ENCODE measurements around the gene ZXDC. TPM values are rescaled to one million over a fixed set of nuclear protein-coding genes. Genes with fewer than 3 reads are reported as not detected.

ZXDC gene
- total and polyA plus RNA-seq, 2 donors (not counting 3 experiments of a cell fraction or from before 2014, with no cell fraction given), result 15.2 to 22.6 TPM

DNA sequence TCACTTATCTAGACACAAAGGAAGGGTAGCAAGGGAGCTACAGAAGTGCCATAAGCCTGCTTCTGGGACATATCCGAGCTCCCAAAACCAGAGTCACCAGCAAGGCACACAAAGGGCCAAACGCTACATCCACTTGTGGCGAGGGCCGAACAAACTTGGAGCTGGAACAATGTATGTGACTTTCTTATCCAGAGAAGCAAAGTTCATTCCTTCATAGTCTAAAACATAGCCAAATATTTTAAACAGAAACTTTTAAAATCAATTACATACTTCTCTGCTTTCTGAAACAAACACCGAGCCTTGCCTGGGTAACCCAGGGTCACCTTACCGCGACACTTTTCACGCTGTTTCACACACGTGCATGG lies 15.9 kb downstream of the ZXDC start:
- H3K4me2 ChIP-seq (ENCODE audit: insufficient read depth, low read length), result no peak overlapping the region
- no peak overlapping the region for H3K27ac ChIP-seq (ENCODE audit: insufficient read depth, low read depth, low read length)
- POLR2A ChIA-PET, result no interaction called here
- peaks cover 13% of the 10 kb centered on the region for H3K79me2 ChIP-seq (ENCODE audit: control insufficient read depth, insufficient read depth, low read length)
- no peak overlapping the region for H2AFZ ChIP-seq (ENCODE audit: low read depth, low read length)
- BruUV-seq (replicated peaks), result no TSS peak
- TF ChIP-seq FOS (IDR thresholded peaks at IDR 0.05; ENCODE audit: borderline replicate concordance, insufficient read depth, low read length) (no peak), POLR2A (IDR thresholded peaks at IDR 0.05; ENCODE audit: low read depth, low read length) (no peak), POLR2AphosphoS5 (IDR thresholded peaks at IDR 0.05; ENCODE audit: insufficient read depth, low read depth, low read length) (no peak), MYC (IDR thresholded peaks at IDR 0.05; ENCODE audit: low read depth, low read length) (no peak), EZH2 (IDR thresholded peaks at IDR 0.05; ENCODE audit: borderline replicate concordance, low read depth, low read length, severe bottlenecking) (no peak), JUN (IDR thresholded peaks at IDR 0.05; ENCODE audit: borderline replicate concordance, insufficient read depth, insufficient read length, low read depth) (no peak), GATA2 (IDR thresholded peaks at IDR 0.05; ENCODE audit: insufficient read depth, insufficient read length, low read depth, low read length) (no peak)
- TF ChIP-seq, protein P1, sequence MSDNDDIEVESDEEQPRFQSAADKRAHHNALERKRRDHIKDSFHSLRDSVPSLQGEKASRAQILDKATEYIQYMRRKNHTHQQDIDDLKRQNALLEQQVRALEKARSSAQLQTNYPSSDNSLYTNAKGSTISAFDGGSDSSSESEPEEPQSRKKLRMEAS (IDR thresholded peaks at IDR 0.05; ENCODE audit: insufficient read depth, insufficient read length), result no peak
- TF ChIP-seq, protein P2, sequence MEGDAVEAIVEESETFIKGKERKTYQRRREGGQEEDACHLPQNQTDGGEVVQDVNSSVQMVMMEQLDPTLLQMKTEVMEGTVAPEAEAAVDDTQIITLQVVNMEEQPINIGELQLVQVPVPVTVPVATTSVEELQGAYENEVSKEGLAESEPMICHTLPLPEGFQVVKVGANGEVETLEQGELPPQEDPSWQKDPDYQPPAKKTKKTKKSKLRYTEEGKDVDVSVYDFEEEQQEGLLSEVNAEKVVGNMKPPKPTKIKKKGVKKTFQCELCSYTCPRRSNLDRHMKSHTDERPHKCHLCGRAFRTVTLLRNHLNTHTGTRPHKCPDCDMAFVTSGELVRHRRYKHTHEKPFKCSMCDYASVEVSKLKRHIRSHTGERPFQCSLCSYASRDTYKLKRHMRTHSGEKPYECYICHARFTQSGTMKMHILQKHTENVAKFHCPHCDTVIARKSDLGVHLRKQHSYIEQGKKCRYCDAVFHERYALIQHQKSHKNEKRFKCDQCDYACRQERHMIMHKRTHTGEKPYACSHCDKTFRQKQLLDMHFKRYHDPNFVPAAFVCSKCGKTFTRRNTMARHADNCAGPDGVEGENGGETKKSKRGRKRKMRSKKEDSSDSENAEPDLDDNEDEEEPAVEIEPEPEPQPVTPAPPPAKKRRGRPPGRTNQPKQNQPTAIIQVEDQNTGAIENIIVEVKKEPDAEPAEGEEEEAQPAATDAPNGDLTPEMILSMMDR (IDR thresholded peaks at IDR 0.05; ENCODE audit: extremely low read depth in 1 of 2, insufficient read depth in 1 of 2, low read depth in 1 of 2, low read length in 2 of 2), result no peak
- no peaks in the 10 kb centered on the region for H3K27me3 ChIP-seq (ENCODE audit: control insufficient read depth in 2 of 2, insufficient read depth in 2 of 2, low read length in 2 of 2)
- peaks cover 25 to 39% of the 10 kb centered on the region in 2 experiments for H3K36me3 ChIP-seq (ENCODE audit: control insufficient read depth in 2 of 2, extremely low read depth in 1 of 2, insufficient read depth in 2 of 2, low read length in 2 of 2)
- H4K20me1 ChIP-seq (replicated peaks; ENCODE audit: control insufficient read depth, extremely low read depth, insufficient read depth, low read length), result no peaks in the 10 kb centered on the region
- DNase-seq (ENCODE audit: low read depth, low spot score) (no peak), FAIRE-seq (no peak)
- dilution Hi-C loops (cut with MboI; ENCODE audit: extremely low pct_ligation_motif_present, low sequenced_read_pairs), result no loop called here
- CTCF ChIA-PET, result interaction anchor here (1.6 kb wide), 1 partner anchor 12 kb away, joined by 6 read pairs; no protein-coding TSS in a partner anchor
- intact Hi-C loops (cut with micrococcal nuclease), result no loop called here
- no peak overlapping the region for H3K4me3 ChIP-seq (replicated peaks in 1 of 3; ENCODE audit: insufficient read depth in 1 of 3, low read depth in 1 of 3, low read length in 3 of 3)
- no peaks in the 10 kb centered on the region for H3K9me3 ChIP-seq (replicated peaks; ENCODE audit: control insufficient read depth, insufficient read depth, low read length)
- H3K9ac ChIP-seq (replicated peaks; ENCODE audit: extremely low read depth, insufficient read depth, low read length), result no peak overlapping the region
- no peaks in the 10 kb centered on the region for H3K9me1 ChIP-seq (replicated peaks; ENCODE audit: control insufficient read depth, extremely low read depth, insufficient read depth, low read length)
- no peaks in the 10 kb centered on the region for H3K4me1 ChIP-seq (ENCODE audit: control insufficient read depth, extremely low read depth, insufficient read depth, low read length)

Data from endothelial cell of umbilical vein (primary cell).